GM12801 (cell line): Measurements from ENCODE around the gene GPR55.

Experiments used
- CTCF ChIP-seq: IDR thresholded peaks from one replicate; pipeline ENCODE4 v1.5.1; 2011; ENCODE audit warnings: control low read depth; ENCODE audit not compliant: insufficient read length; ENCODE audit errors: extremely low read depth

Gene GPR55

GRCh38 chr2:230964136-230964730 is 39.2 kb upstream of the GPR55 start:
- TF ChIP-seq CTCF, result no peak

GRCh38 chr2:230961091-230961491 is 36.0 kb upstream of the GPR55 start:
- no peak for TF ChIP-seq CTCF

GRCh38 chr2:230960026-230960425 is 35.0 kb upstream of the GPR55 start:
- no peak for TF ChIP-seq CTCF

- TF ChIP-seq CTCF, result no peak
Measured at GRCh38 chr2:230958820-230959756, 34.0 kb upstream of the GPR55 start.

GRCh38 chr2:230957756-230958391 is 32.8 kb upstream of the GPR55 start:
- TF ChIP-seq CTCF, result no peak

- no peak for TF ChIP-seq CTCF
Measured at GRCh38 chr2:230956827-230957755, 32.0 kb upstream of the GPR55 start.
